Duodenal mucosa (tissue), 2 donors: ENCODE measurements around the gene FAM83F.

Source experiments
- H3K27ac ChIP-seq: one replicate; pipeline ENCODE4 v1.7.0; 2013; ENCODE audit warnings: low read depth, low read length
- H3K27me3 ChIP-seq, 2 donors: one replicate each; pipeline ENCODE4 v1.7.0; 2013; ENCODE audit warnings: low read length in 2 of 2, control low read depth in 1 of 2; ENCODE audit not compliant: insufficient read depth in 2 of 2, control insufficient read depth in 1 of 2
- H3K36me3 ChIP-seq, 2 donors: one replicate each; pipeline ENCODE4 v1.7.0; 2013; ENCODE audit warnings: low read length in 2 of 2, control low read depth in 1 of 2; ENCODE audit not compliant: insufficient read depth in 2 of 2, control insufficient read depth in 1 of 2
- H3K4me1 ChIP-seq, 2 donors: one replicate each; pipeline ENCODE4 v1.7.0; 2013; ENCODE audit warnings: low read length in 2 of 2, control low read depth in 1 of 2; ENCODE audit not compliant: insufficient read depth in 2 of 2, control insufficient read depth in 1 of 2
- H3K4me3 ChIP-seq, 2 donors: one replicate each; pipeline ENCODE4 v1.7.0; 2013; ENCODE audit warnings: low read length in 2 of 2, low read depth in 1 of 2
- H3K9ac ChIP-seq, 2 donors: one replicate each; pipeline ENCODE4 v1.7.0; 2013; ENCODE audit warnings: low read length in 2 of 2, low read depth in 1 of 2
- H3K9me3 ChIP-seq, 2 donors: one replicate each; pipeline ENCODE4 v1.7.0; 2013; ENCODE audit warnings: low read length in 2 of 2, control low read depth in 1 of 2; ENCODE audit not compliant: control insufficient read depth in 1 of 2

FAM83F gene

GRCh38 chr22:40002935-40003715, 8.4 kb downstream of the FAM83F start:
- no peaks in the 10 kb centered on the region for H3K36me3 ChIP-seq
- H3K27me3 ChIP-seq = no peaks in the 10 kb centered on the region
- no peaks in the 10 kb centered on the region for H3K9me3 ChIP-seq
- H3K9ac ChIP-seq = no peak overlapping the region
- no peak overlapping the region for H3K4me3 ChIP-seq
- peaks cover 23 to 29% of the 10 kb centered on the region in 2 donors for H3K4me1 ChIP-seq
- H3K27ac ChIP-seq = no peak overlapping the region

GRCh38 chr22:40004836-40005235, 10.1 kb downstream of the FAM83F start:
- no peak overlapping the region for H3K27ac ChIP-seq
- H3K27me3 ChIP-seq = no peaks in the 10 kb centered on the region
- H3K9ac ChIP-seq = no peak overlapping the region
- no peaks in the 10 kb centered on the region for H3K36me3 ChIP-seq
- no peaks in the 10 kb centered on the region for H3K9me3 ChIP-seq
- H3K4me1 ChIP-seq = peaks cover 18 to 20% of the 10 kb centered on the region in 2 donors
- H3K4me3 ChIP-seq = no peak overlapping the region

- H3K27me3 ChIP-seq = peaks cover 0 to 3% of the 10 kb centered on the region in 2 donors
- no peak overlapping the region for H3K9ac ChIP-seq
Observed at GRCh38 chr22:40006641-40007040, 11.9 kb downstream of the FAM83F start.

GRCh38 chr22:40007853-40008710, 13.3 kb downstream of the FAM83F start:
- H3K27ac ChIP-seq = no peak overlapping the region
- peaks cover 0 to 3% of the 10 kb centered on the region in 2 donors for H3K27me3 ChIP-seq
- no peak overlapping the region for H3K9ac ChIP-seq
- no peaks in the 10 kb centered on the region for H3K36me3 ChIP-seq
- peaks cover 20 to 21% of the 10 kb centered on the region in 2 donors for H3K4me1 ChIP-seq
- no peak overlapping the region for H3K4me3 ChIP-seq
- H3K9me3 ChIP-seq = no peaks in the 10 kb centered on the region

More at GRCh38 chr22:40006641-40007040, 11.9 kb downstream of the FAM83F start:
- H3K4me3 ChIP-seq = no peak overlapping the region
- no peak overlapping the region for H3K27ac ChIP-seq
- peaks cover 21% of the 10 kb centered on the region in 2 donors for H3K4me1 ChIP-seq
- H3K9me3 ChIP-seq = no peaks in the 10 kb centered on the region
- no peaks in the 10 kb centered on the region for H3K36me3 ChIP-seq

- Histone ChIP-seq H3K4me3 (no peak overlapping the region), H3K27me3 (peaks cover 0 to 3% of the 10 kb centered on the region in 2 donors), H3K27ac (no peak overlapping the region), H3K9ac (no peak overlapping the region), H3K9me3 (no peaks in the 10 kb centered on the region), H3K36me3 (no peaks in the 10 kb centered on the region), H3K4me1 (peaks cover 16 to 21% of the 10 kb centered on the region in 2 donors)
Observed at GRCh38 chr22:40008726-40009291, 14.1 kb downstream of the FAM83F start.

GRCh38 chr22:40009292-40009774, 14.6 kb downstream of the FAM83F start:
- H3K36me3 ChIP-seq = no peaks in the 10 kb centered on the region
- H3K27ac ChIP-seq = no peak overlapping the region
- no peaks in the 10 kb centered on the region for H3K9me3 ChIP-seq
- H3K9ac ChIP-seq = no peak overlapping the region
- peaks cover 0 to 3% of the 10 kb centered on the region in 2 donors for H3K27me3 ChIP-seq
- peaks cover 18 to 21% of the 10 kb centered on the region in 2 donors for H3K4me1 ChIP-seq
- H3K4me3 ChIP-seq = no peak overlapping the region

GRCh38 chr22:40009951-40010671, 15.4 kb downstream of the FAM83F start:
- no peak overlapping the region for H3K9ac ChIP-seq
- H3K4me1 ChIP-seq = peaks cover 24 to 26% of the 10 kb centered on the region in 2 donors
- peaks cover 0 to 3% of the 10 kb centered on the region in 2 donors for H3K27me3 ChIP-seq
- no peaks in the 10 kb centered on the region for H3K36me3 ChIP-seq
- H3K27ac ChIP-seq = no peak overlapping the region
- H3K9me3 ChIP-seq = no peaks in the 10 kb centered on the region
- H3K4me3 ChIP-seq = no peak overlapping the region

GRCh38 chr22:40010746-40011145, 16.0 kb downstream of the FAM83F start:
- H3K27ac ChIP-seq = no peak overlapping the region
- no peak overlapping the region for H3K4me3 ChIP-seq
- H3K27me3 ChIP-seq = peaks cover 0 to 3% of the 10 kb centered on the region in 2 donors
- H3K4me1 ChIP-seq = peaks cover 30 to 32% of the 10 kb centered on the region in 2 donors
- H3K9me3 ChIP-seq = no peaks in the 10 kb centered on the region
- no peak overlapping the region for H3K9ac ChIP-seq
- no peaks in the 10 kb centered on the region for H3K36me3 ChIP-seq

GRCh38 chr22:40014667-40015248, 20.0 kb downstream of the FAM83F start:
- Histone ChIP-seq H3K27me3 (peaks cover 0 to 3% of the 10 kb centered on the region in 2 donors), H3K27ac (peak overlapping the region; percentile 5), H3K9ac (no peak overlapping the region), H3K9me3 (no peaks in the 10 kb centered on the region), H3K36me3 (peaks cover under 1 to 8% of the 10 kb centered on the region in 2 donors), H3K4me3 (no peak overlapping the region), H3K4me1 (peaks cover 19 to 27% of the 10 kb centered on the region in 2 donors)
